Measurements from ENCODE around the gene RBM22. TPM values are rescaled to one million over a fixed set of nuclear protein-coding genes. Genes with fewer than 3 reads are reported as not detected.

RBM22 gene
- total RNA-seq, 1 donor, result 27.1 TPM

- Histone ChIP-seq H3K79me2 (ENCODE audit: insufficient read depth, low read length) (no peaks in the 10 kb centered on the region), H3K4me2 (ENCODE audit: insufficient read depth, low read length) (no peak overlapping the region), H3K36me3 (ENCODE audit: insufficient read depth, low read length) (peaks cover 37% of the 10 kb centered on the region), H3K27me3 (ENCODE audit: insufficient read depth, low read length) (no peaks in the 10 kb centered on the region), H3K27ac (ENCODE audit: low read depth, low read length) (no peak overlapping the region), H3K9me3 (ENCODE audit: low read depth, low read length) (no peaks in the 10 kb centered on the region), H3K4me1 (ENCODE audit: insufficient read depth, low read length) (peaks cover 2% of the 10 kb centered on the region), H4K20me1 (ENCODE audit: insufficient read depth, low read length) (peaks cover 11% of the 10 kb centered on the region), H2AFZ (ENCODE audit: low read length) (no peak overlapping the region), H3K4me3 (ENCODE audit: insufficient read depth, low read length) (no peak overlapping the region)
- no peak for TF ChIP-seq CTCF (IDR thresholded peaks at IDR 0.05; ENCODE audit: extremely low read depth, low read depth, low read length)
- no peak for DNase-seq (ENCODE audit: insufficient read length, low spot score, missing footprints)
Observed at GRCh38 chr5:150689120-150689519, 11.7 kb downstream of the RBM22 start.

DNA sequence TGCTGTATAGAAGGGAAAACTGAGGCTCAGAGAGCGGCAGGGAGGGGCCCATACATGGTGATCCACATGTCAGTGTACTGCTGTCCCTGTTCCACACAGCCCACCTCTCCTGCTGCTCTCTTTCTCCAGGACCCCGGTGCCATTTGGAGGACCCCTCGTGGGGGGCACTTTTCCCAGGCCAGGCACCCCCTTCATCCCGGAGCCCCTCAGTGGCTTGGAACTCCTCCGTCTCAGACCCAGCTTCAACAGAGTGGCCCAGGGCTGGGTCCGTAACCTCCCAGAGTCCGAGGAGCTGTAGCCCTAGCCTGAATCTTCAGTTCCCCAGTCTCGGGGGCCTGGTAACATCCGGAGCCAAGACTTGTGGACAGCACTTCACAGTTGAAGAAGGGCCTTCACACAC lies 24.3 kb downstream of the RBM22 start:
- Histone ChIP-seq H3K27ac (ENCODE audit: low read depth, low read length) (no peak overlapping the region), H3K4me2 (ENCODE audit: insufficient read depth, low read length) (no peak overlapping the region), H3K9me3 (ENCODE audit: low read depth, low read length) (no peaks in the 10 kb centered on the region), H2AFZ (ENCODE audit: low read length) (no peak overlapping the region), H3K27me3 (ENCODE audit: insufficient read depth, low read length) (no peaks in the 10 kb centered on the region), H3K4me3 (ENCODE audit: insufficient read depth, low read length) (no peak overlapping the region), H4K20me1 (ENCODE audit: insufficient read depth, low read length) (no peaks in the 10 kb centered on the region), H3K79me2 (ENCODE audit: insufficient read depth, low read length) (no peaks in the 10 kb centered on the region), H3K36me3 (ENCODE audit: insufficient read depth, low read length) (no peaks in the 10 kb centered on the region), H3K4me1 (ENCODE audit: insufficient read depth, low read length) (peaks cover 27% of the 10 kb centered on the region)
- DNase-seq (ENCODE audit: insufficient read length, low spot score, missing footprints), result no peak
- no peak for TF ChIP-seq CTCF (IDR thresholded peaks at IDR 0.05; ENCODE audit: extremely low read depth, low read depth, low read length)

DNA sequence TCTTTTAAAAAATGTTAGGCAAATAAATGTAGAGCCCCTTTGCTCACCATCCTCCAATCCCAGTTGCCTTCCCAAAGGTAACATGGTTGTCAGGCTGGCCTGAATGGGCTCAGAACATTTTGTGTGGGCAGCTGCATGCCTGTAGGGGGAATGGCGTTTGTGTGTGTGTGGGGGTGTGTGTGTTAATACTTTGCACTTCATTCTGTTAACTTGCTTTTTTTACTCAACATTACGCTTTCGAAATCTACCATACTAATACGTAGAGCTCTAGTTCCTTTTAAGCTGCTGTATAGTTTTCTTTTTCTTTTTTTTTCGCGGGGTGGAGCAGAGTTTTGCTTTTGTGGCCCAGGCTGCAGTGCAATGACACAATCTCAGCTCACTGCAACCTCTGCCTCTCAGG lies 25.8 kb downstream of the RBM22 start:
- no peak overlapping the region for H3K4me2 ChIP-seq (ENCODE audit: insufficient read depth, low read length)
- H3K36me3 ChIP-seq (ENCODE audit: insufficient read depth, low read length), result no peaks in the 10 kb centered on the region
- H3K79me2 ChIP-seq (ENCODE audit: insufficient read depth, low read length), result no peaks in the 10 kb centered on the region
- H3K9me3 ChIP-seq (ENCODE audit: low read depth, low read length), result no peaks in the 10 kb centered on the region
- peaks cover 6% of the 10 kb centered on the region for H3K27me3 ChIP-seq (ENCODE audit: insufficient read depth, low read length)
- peaks cover 27% of the 10 kb centered on the region for H3K4me1 ChIP-seq (ENCODE audit: insufficient read depth, low read length)
- no peak overlapping the region for H3K27ac ChIP-seq (ENCODE audit: low read depth, low read length)
- no peak overlapping the region for H3K4me3 ChIP-seq (ENCODE audit: insufficient read depth, low read length)
- H2AFZ ChIP-seq (ENCODE audit: low read length), result no peak overlapping the region
- no peaks in the 10 kb centered on the region for H4K20me1 ChIP-seq (ENCODE audit: insufficient read depth, low read length)
- TF ChIP-seq CTCF (IDR thresholded peaks at IDR 0.05; ENCODE audit: extremely low read depth, low read depth, low read length), result no peak
- DNase-seq (ENCODE audit: insufficient read length, low spot score, missing footprints), result no peak

GRCh38 chr5:150674341-150674821 lies 26.5 kb downstream of the RBM22 start:
- no peaks in the 10 kb centered on the region for H3K36me3 ChIP-seq (ENCODE audit: insufficient read depth, low read length)
- peaks cover 6% of the 10 kb centered on the region for H3K27me3 ChIP-seq (ENCODE audit: insufficient read depth, low read length)
- DNase-seq (ENCODE audit: insufficient read length, low spot score, missing footprints), result no peak
- H4K20me1 ChIP-seq (ENCODE audit: insufficient read depth, low read length), result no peaks in the 10 kb centered on the region
- TF ChIP-seq CTCF (IDR thresholded peaks at IDR 0.05; ENCODE audit: extremely low read depth, low read depth, low read length), result no peak
- H3K27ac ChIP-seq (ENCODE audit: low read depth, low read length), result peak overlapping the region; percentile 94
- H3K4me2 ChIP-seq (ENCODE audit: insufficient read depth, low read length), result peak overlapping the region; percentile 64
- H3K4me1 ChIP-seq (ENCODE audit: insufficient read depth, low read length), result peaks cover 27% of the 10 kb centered on the region
- H3K4me3 ChIP-seq (ENCODE audit: insufficient read depth, low read length), result peak overlapping the region; percentile 22
- H2AFZ ChIP-seq (ENCODE audit: low read length), result peak overlapping the region; percentile 90
- no peaks in the 10 kb centered on the region for H3K79me2 ChIP-seq (ENCODE audit: insufficient read depth, low read length)
- H3K9me3 ChIP-seq (ENCODE audit: low read depth, low read length), result no peaks in the 10 kb centered on the region
